ENCODE data around the gene VSIG10L.

DNA sequence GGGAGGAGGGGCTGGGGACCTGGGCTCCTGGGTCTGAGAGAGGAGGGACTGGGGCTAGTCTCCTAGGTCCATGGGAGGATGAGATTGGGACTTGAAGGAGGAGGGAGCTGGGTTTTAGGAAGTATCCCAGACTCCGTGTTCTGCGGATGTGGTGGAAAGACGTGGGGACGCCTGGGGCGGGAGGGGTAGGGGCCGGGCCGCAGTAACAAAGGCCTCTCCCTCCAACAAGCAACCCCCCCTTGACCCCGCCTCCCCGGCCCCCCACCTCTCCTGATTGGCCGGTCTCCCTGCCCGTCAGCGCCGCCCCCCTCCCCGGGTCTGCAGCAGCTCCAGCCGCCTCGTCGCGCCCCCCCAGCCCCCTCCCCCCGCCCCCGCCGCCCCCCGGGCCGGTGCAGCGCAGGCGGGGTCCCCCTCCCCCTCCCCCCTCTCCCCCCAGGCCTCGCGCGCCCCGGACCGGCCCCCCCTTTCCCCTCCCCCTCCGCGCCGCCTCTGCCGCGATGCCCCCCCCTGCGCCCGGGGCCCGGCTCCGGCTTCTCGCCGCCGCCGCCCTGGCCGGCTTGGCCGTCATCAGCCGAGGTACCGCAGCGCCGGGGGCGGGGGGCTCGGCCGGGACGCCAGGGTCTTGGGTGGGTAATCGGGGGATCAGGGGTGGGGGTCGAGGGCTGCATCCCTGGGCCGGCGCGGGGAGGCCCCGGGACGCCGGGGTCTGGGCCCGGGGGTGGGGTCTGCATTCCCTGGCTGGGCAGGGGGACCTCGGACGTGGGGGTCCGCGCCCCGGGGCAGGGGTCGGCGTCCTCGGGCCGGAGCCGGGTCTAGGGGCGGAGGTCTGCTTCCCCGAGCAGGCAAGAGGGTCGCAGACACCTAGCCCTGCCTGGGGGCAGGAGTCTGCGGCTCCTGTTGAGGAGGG is 30.3 kb downstream of the VSIG10L start, which contains the start of gene IGLON5:
- TF ChIP-seq, protein P1, sequence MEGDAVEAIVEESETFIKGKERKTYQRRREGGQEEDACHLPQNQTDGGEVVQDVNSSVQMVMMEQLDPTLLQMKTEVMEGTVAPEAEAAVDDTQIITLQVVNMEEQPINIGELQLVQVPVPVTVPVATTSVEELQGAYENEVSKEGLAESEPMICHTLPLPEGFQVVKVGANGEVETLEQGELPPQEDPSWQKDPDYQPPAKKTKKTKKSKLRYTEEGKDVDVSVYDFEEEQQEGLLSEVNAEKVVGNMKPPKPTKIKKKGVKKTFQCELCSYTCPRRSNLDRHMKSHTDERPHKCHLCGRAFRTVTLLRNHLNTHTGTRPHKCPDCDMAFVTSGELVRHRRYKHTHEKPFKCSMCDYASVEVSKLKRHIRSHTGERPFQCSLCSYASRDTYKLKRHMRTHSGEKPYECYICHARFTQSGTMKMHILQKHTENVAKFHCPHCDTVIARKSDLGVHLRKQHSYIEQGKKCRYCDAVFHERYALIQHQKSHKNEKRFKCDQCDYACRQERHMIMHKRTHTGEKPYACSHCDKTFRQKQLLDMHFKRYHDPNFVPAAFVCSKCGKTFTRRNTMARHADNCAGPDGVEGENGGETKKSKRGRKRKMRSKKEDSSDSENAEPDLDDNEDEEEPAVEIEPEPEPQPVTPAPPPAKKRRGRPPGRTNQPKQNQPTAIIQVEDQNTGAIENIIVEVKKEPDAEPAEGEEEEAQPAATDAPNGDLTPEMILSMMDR (conservative IDR thresholded peaks at IDR 0.05; ENCODE audit: low read depth, low read length), result no peak
- TF ChIP-seq EZH2 (IDR thresholded peaks at IDR 0.05; ENCODE audit: low read length, unreplicated experiment) (no peak), EZH2phosphoT487 (IDR thresholded peaks at IDR 0.05; ENCODE audit: borderline replicate concordance, low read length) (no peak)
